ENCODE results near the gene TMEM239. TPM values are rescaled to one million over a fixed set of nuclear protein-coding genes. Genes with fewer than 3 reads are reported as not detected.

TMEM239 gene
- total RNA-seq (2021; fragmentation: NEBNext Ultra II Directional; extraction: Animal tissue kit (Norgen Biotek cat#: 25700)) (not detected in 2 replicates), polyA plus RNA-seq (2011; rRNA removed) (not detected in 2 replicates), polyA minus RNA-seq (2011; rRNA and poly(A)+ RNA removed) (not detected in 2 replicates)
- not detected for polyA plus RNA-seq (2011; cell fraction: cytosol; rRNA removed)
- not detected for polyA plus RNA-seq (2011; cell fraction: nucleus; rRNA removed)
- not detected in 4 replicates for polyA plus RNA-seq (2012, experiment 1 of 2)
- not detected for polyA plus RNA-seq (2012, experiment 2 of 2)
- not detected for polyA plus RNA-seq (2013, experiment 1 of 2)
- polyA plus RNA-seq (2013, experiment 2 of 2), result not detected
- polyA minus RNA-seq (2011; cell fraction: cytosol; rRNA and poly(A)+ RNA removed), result not detected
- not detected for polyA minus RNA-seq (2011; cell fraction: nucleus; rRNA and poly(A)+ RNA removed)
- long read RNA-seq, experiment 1, result 0 reads
- long read RNA-seq, experiment 2, result 0 reads

DNA sequence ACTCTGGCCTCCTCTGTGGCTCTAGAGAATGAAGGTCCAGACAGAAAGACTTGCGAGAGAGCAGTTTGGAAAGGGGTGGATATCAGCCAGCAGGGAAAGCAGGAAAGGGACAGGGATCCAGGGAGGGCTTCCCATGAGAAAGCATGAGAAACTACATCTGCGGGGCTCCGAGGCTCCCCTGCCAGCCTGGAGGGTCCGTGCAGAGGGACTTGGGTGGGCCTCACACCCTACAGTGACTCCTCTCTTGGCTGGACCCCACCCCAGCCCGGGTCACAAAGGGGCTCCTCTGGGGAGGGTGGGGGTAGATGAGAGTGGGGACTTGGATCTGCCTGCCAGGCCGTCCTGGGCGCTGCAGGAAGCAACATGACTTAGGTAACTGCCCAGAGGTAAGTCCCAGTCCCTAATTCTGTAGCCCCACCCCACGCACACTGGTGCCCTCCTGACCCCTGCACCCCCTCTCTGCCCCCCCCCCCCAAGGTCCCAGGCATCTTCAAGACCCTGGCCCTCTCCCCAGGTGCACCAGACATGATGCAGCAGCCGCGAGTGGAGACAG is at the start of gene TMEM239:
TSS of gene TMEM239 (plus strand) at position 335 of the 553 bp plus-strand sequence. CDS start at position 526, 191 bp downstream.
- Histone ChIP-seq H3K4me2 (ENCODE audit: insufficient read depth in 1 of 2, low read depth in 2 of 2, low read length in 2 of 2) (no peak within 1 kb of the TSS), H3K79me1 (ENCODE audit: low read depth, low read length) (no peaks in the 10 kb centered on the region), H4K20me1 (replicated peaks in 1 of 2; ENCODE audit: control insufficient read depth in 1 of 2, insufficient read depth in 2 of 2, low read length in 2 of 2) (no peaks in the 10 kb centered on the region), H3K79me2 (ENCODE audit: control insufficient read depth in 1 of 2, insufficient read depth in 2 of 2, low read length in 2 of 2) (no peaks in the 10 kb centered on the region), H4K91ac (replicated peaks; ENCODE audit: insufficient read length, low read length) (no peak within 1 kb of the TSS), H2AK5ac (ENCODE audit: low read depth, low read length) (no peak within 1 kb of the TSS), H3K56ac (replicated peaks; ENCODE audit: insufficient read length, low read depth, low read length) (no peak within 1 kb of the TSS), H3K4me1 (replicated peaks in 1 of 4; ENCODE audit: control insufficient read depth in 3 of 4, insufficient read depth in 4 of 4, low read length in 3 of 4) (peaks cover 0 to 14% (median 9%) of the 10 kb centered on the region in 4 experiments; a peak in 6 of 7 replicates), H2AFZ (ENCODE audit: low read length) (no peak within 1 kb of the TSS), H3K18ac (ENCODE audit: extremely low read depth, low read length) (no peak within 1 kb of the TSS), H4K5ac (ENCODE audit: insufficient read length, low read depth, low read length) (no peak within 1 kb of the TSS), H2BK20ac (ENCODE audit: low read length) (no peak within 1 kb of the TSS), H2BK15ac (ENCODE audit: low read length) (no peak within 1 kb of the TSS), H3K23ac (ENCODE audit: insufficient read length) (no peak within 1 kb of the TSS), H3K9me3 (ENCODE audit: insufficient read depth in 2 of 2, low read depth in 1 of 2, low read length in 1 of 2) (0 out of 4 replicates have a peak, but pooled peaks cover 0 to 7% of the 10 kb centered on the region in 2 experiments), H2BK12ac (ENCODE audit: low read depth, low read length) (no peak within 1 kb of the TSS; the same call in 1 of the 2 replicates), H2BK5ac (ENCODE audit: low read depth, low read length) (no peak within 1 kb of the TSS), H3K27ac (ENCODE audit: low read depth, low read length) (no peak within 1 kb of the TSS), H2BK120ac (replicated peaks; ENCODE audit: low read depth, low read length) (no peak within 1 kb of the TSS), H3K14ac (ENCODE audit: insufficient read length) (no peak within 1 kb of the TSS), H3K36me3 (ENCODE audit: control insufficient read depth in 2 of 4, insufficient read depth in 4 of 4, low read length in 3 of 4) (0 out of 8 replicates have a peak, but pooled peaks cover 0 to 2% (median 0%) of the 10 kb centered on the region in 4 experiments), H3K4ac (replicated peaks; ENCODE audit: insufficient read length, low read depth, low read length) (no peak within 1 kb of the TSS), H3K23me2 (ENCODE audit: low read depth, low read length) (peaks cover 3% of the 10 kb centered on the region; the same call in 1 of the 2 replicates), H3K27me3 (replicated peaks in 1 of 4; ENCODE audit: control insufficient read depth in 3 of 4, extremely low read depth in 1 of 4, insufficient read depth in 3 of 4, low read length in 3 of 4) (peaks cover 10 to 26% (median 19%) of the 10 kb centered on the region in 4 experiments), H3K9ac (replicated peaks in 1 of 4; ENCODE audit: extremely low read depth in 1 of 4, low read depth in 3 of 4, low read length in 3 of 4) (no peak within 1 kb of the TSS), H3K4me3 (ENCODE audit: extremely low read depth in 1 of 4, insufficient read depth in 2 of 4, low read depth in 3 of 4, low read length in 4 of 4) (no peak within 1 kb of the TSS), H4K8ac (ENCODE audit: extremely low read depth, insufficient read depth, low read length) (no peak within 1 kb of the TSS)
- no peak for TF ChIP-seq GABPA (IDR thresholded peaks at IDR 0.05; ENCODE audit: borderline replicate concordance, insufficient read depth, low read length)
- no peak for TF ChIP-seq CTBP2 (IDR thresholded peaks at IDR 0.05; ENCODE audit: borderline replicate concordance, insufficient read depth, insufficient read length, low read length)
- no peak for TF ChIP-seq EGR1 (IDR thresholded peaks at IDR 0.05; ENCODE audit: borderline replicate concordance, low read depth, low read length)
- TF ChIP-seq SIX5 (IDR thresholded peaks at IDR 0.05; ENCODE audit: low read depth, low read length), result no peak
- no peak for TF ChIP-seq SP2 (IDR thresholded peaks at IDR 0.05; ENCODE audit: low read length)
- DNase-seq (ENCODE audit: low read depth in 1 of 2, low spot score in 2 of 2) (no peak), FAIRE-seq (no peak)
- WGBS, 2 experiments (ENCODE audit: extremely low coverage in 1 of 2, insufficient coverage in 1 of 2, insufficient read length in 1 of 2, insufficient replicate concordance in 2 of 2, low coverage in 1 of 2, low lambda C conversion rate in 2 of 2, missing lambda C conversion rate in 1 of 2), result 81% methylated on average over 6 of the region's 10 CpGs; no CpG with 5 or more reads in 1 of the 2 experiments
- ChIA-PET CTCF (ENCODE audit: partially characterized antibody) (interaction anchor here (0.6 to 1.8 kb wide), 8 partner anchors 12 to 278 kb away, joined by 3 to 7 read pairs (median 4); partner anchors contain the start of gene CPXM1), POLR2A (ENCODE audit: partially characterized antibody) (no interaction called here)

All from H1 (cell line).